ENCODE data around the gene PBRM1. TPM values are rescaled to one million over a fixed set of nuclear protein-coding genes. Genes with fewer than 3 reads are reported as not detected.

PBRM1 gene
- total RNA-seq, 2 donors from 2014 or later: 73.4 to 78.5 TPM

GRCh38 chr3:52507359-52507758, 178.4 kb downstream of the PBRM1 start:
- no peaks in the 10 kb centered on the region for H3K27me3 Mint-ChIP-seq (ENCODE audit: insufficient read depth)
- no peak overlapping the region for H3K4me3 Mint-ChIP-seq
- WGBS, 2 experiments (ENCODE audit: insufficient coverage in 1 of 2, insufficient read length in 1 of 2): 68 to 75% methylated on average over 2 to 5 of the region's 5 CpGs

DNA sequence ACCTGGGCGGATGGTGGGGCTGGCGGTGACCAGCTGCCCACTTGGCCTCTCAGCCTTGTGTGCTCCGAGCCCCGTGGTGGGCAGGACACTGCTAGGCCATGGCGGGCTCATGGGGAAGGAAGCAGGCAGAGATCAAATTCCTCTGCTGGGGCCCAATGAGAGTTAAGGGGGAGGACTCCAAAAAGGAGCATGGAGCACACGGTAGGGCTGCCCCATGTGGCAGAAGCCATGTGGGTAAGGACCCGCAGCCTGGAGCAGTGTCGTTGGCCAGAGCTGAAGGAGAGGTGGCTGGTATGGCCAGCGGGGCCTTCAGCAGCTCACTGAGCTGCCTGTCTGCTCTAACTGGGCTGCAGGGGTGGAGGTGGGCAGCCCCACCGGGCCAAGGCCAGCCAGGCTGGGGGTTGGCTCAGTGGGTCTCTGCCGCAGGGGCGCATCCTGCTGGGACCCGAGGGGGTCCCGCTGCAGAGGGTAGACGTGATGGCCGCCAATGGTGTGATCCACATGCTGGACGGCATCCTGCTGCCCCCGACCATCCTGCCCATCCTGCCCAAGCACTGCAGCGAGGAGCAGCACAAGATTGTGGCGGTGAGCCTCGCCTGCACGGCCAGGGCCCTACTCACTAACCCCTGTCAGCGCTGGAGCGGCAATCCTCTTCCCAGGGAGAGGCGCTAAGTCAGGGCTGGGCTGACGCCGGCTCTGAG, 179.3 kb downstream of the PBRM1 start:
- H3K36me3 ChIP-seq (ENCODE audit: control insufficient read depth, insufficient read depth, low read length): no peaks in the 10 kb centered on the region
- H3K4me3 Mint-ChIP-seq: no peak overlapping the region
- no peaks in the 10 kb centered on the region for H3K9me3 ChIP-seq (ENCODE audit: control insufficient read depth, low read length)
- no peaks in the 10 kb centered on the region for H3K36me3 Mint-ChIP-seq (ENCODE audit: low read depth)
- H3K27me3 ChIP-seq (ENCODE audit: control insufficient read depth, insufficient read depth, low read length, poor library complexity, severe bottlenecking): no peaks in the 10 kb centered on the region
- H3K9ac ChIP-seq (ENCODE audit: extremely low read depth, low read length, poor library complexity, severe bottlenecking): no peak overlapping the region
- TF ChIP-seq, protein P1, sequence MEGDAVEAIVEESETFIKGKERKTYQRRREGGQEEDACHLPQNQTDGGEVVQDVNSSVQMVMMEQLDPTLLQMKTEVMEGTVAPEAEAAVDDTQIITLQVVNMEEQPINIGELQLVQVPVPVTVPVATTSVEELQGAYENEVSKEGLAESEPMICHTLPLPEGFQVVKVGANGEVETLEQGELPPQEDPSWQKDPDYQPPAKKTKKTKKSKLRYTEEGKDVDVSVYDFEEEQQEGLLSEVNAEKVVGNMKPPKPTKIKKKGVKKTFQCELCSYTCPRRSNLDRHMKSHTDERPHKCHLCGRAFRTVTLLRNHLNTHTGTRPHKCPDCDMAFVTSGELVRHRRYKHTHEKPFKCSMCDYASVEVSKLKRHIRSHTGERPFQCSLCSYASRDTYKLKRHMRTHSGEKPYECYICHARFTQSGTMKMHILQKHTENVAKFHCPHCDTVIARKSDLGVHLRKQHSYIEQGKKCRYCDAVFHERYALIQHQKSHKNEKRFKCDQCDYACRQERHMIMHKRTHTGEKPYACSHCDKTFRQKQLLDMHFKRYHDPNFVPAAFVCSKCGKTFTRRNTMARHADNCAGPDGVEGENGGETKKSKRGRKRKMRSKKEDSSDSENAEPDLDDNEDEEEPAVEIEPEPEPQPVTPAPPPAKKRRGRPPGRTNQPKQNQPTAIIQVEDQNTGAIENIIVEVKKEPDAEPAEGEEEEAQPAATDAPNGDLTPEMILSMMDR (conservative IDR thresholded peaks at IDR 0.05): no peak
- no peak overlapping the region for H3K4me3 ChIP-seq (ENCODE audit: low read length)
- H3K9me3 Mint-ChIP-seq: no peaks in the 10 kb centered on the region
- no peak overlapping the region for H3K27ac Mint-ChIP-seq
- no peak overlapping the region for H3K27ac ChIP-seq (ENCODE audit: low read depth, low read length)
- no peak for DNase-seq
- H3K27me3 Mint-ChIP-seq (ENCODE audit: insufficient read depth): no peaks in the 10 kb centered on the region
- no peaks in the 10 kb centered on the region for H3K4me1 ChIP-seq (ENCODE audit: control insufficient read depth, insufficient read depth, low read length)
- WGBS, 2 experiments (ENCODE audit: insufficient coverage in 1 of 2, insufficient read length in 1 of 2): 86 to 93% methylated on average over 19 to 27 of the region's 27 CpGs
- peaks cover 6% of the 10 kb centered on the region for H3K4me1 Mint-ChIP-seq

More at GRCh38 chr3:52507359-52507758, 178.4 kb downstream of the PBRM1 start:
- TF ChIP-seq, protein P1 (conservative IDR thresholded peaks at IDR 0.05): no peak
- Histone ChIP-seq H3K9ac (ENCODE audit: extremely low read depth, low read length, poor library complexity, severe bottlenecking) (no peak overlapping the region), H3K27me3 (ENCODE audit: control insufficient read depth, insufficient read depth, low read length, poor library complexity, severe bottlenecking) (no peaks in the 10 kb centered on the region), H3K27ac (ENCODE audit: low read depth, low read length) (no peak overlapping the region), H3K4me1 (ENCODE audit: control insufficient read depth, insufficient read depth, low read length) (no peaks in the 10 kb centered on the region), H3K36me3 (ENCODE audit: control insufficient read depth, insufficient read depth, low read length) (no peaks in the 10 kb centered on the region), H3K9me3 (ENCODE audit: control insufficient read depth, low read length) (no peaks in the 10 kb centered on the region), H3K4me3 (ENCODE audit: low read length) (no peak overlapping the region)
- no peak overlapping the region for H3K27ac Mint-ChIP-seq
- H3K9me3 Mint-ChIP-seq: no peaks in the 10 kb centered on the region
- peak; percentile 65 for DNase-seq
- H3K36me3 Mint-ChIP-seq (ENCODE audit: low read depth): no peaks in the 10 kb centered on the region
- peaks cover 6% of the 10 kb centered on the region for H3K4me1 Mint-ChIP-seq

DNA sequence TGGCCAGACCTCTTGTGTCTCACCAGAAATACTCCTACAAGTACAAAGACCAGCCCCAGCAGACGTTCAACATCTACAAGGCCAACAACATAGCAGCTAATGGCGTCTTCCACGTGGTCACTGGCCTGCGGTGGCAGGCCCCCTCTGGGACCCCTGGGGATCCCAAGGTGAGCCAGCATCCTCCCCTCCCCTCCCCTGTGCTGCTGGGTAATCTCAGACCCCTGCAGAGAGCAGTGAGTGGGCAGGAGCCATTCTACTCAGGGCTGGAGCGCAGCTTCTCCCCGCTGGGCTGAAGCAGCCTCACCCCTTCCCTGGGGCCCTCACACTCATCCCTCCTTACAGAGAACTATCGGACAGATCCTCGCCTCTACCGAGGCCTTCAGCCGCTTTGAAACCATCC, 180.7 kb downstream of the PBRM1 start:
- TF ChIP-seq, protein P1 (conservative IDR thresholded peaks at IDR 0.05): no peak
- Histone ChIP-seq H3K4me3 (ENCODE audit: low read length) (no peak overlapping the region), H3K9ac (ENCODE audit: extremely low read depth, low read length, poor library complexity, severe bottlenecking) (no peak overlapping the region), H3K9me3 (ENCODE audit: control insufficient read depth, low read length) (no peaks in the 10 kb centered on the region), H3K4me1 (ENCODE audit: control insufficient read depth, insufficient read depth, low read length) (no peaks in the 10 kb centered on the region), H3K27me3 (ENCODE audit: control insufficient read depth, insufficient read depth, low read length, poor library complexity, severe bottlenecking) (no peaks in the 10 kb centered on the region), H3K27ac (ENCODE audit: low read depth, low read length) (no peak overlapping the region), H3K36me3 (ENCODE audit: control insufficient read depth, insufficient read depth, low read length) (no peaks in the 10 kb centered on the region)
- Mint-ChIP-seq H3K9me3 (no peaks in the 10 kb centered on the region), H3K4me1 (peaks cover 6% of the 10 kb centered on the region), H3K27ac (no peak overlapping the region), H3K36me3 (ENCODE audit: low read depth) (no peaks in the 10 kb centered on the region), H3K27me3 (ENCODE audit: insufficient read depth) (no peaks in the 10 kb centered on the region), H3K4me3 (no peak overlapping the region)
- 88% methylated on average over 6 to 10 of the region's 10 CpGs for WGBS, 2 experiments (ENCODE audit: insufficient coverage in 1 of 2, insufficient read length in 1 of 2)
- no peak for DNase-seq

Measured in endodermal cell (in vitro differentiated cells).